DND-41 (cell line): ENCODE results near the gene HOXA2.

Experiments used
- ATAC-seq: fragments of 200-7000 bp; cut with Tn5 transposase; 3 replicates; pipeline ENCODE4 v1.9.1; 2021; ENCODE audit warnings: low read depth; ENCODE audit not compliant: insufficient read depth
- DNase-seq: peaks from one replicate; pipeline ENCODE4 v3.0.0-alpha.2; 2020
- H2AFZ ChIP-seq: 2 replicates; pipeline ENCODE4 v1.6.0; 2012; ENCODE audit warnings: low read depth, low read length
- H3K27ac ChIP-seq: 2 replicates; pipeline ENCODE4 v1.5.1; 2012; ENCODE audit warnings: low read length, inconsistent platforms
- H3K27me3 ChIP-seq: fragments of 200-600 bp; sonication (generic); 2 replicates; pipeline ENCODE4 v1.6.0; 2012; ENCODE audit warnings: low read length, mild to moderate bottlenecking, inconsistent platforms; ENCODE audit not compliant: insufficient read depth, poor library complexity
- H3K36me3 ChIP-seq: 2 replicates; pipeline ENCODE4 v1.5.1; 2012; ENCODE audit warnings: low read length, inconsistent platforms; ENCODE audit not compliant: insufficient read depth
- H3K4me1 ChIP-seq: 2 replicates; pipeline ENCODE4 v1.5.1; 2012; ENCODE audit warnings: mild to moderate bottlenecking, low read length; ENCODE audit not compliant: insufficient read depth
- H3K4me2 ChIP-seq: 2 replicates; pipeline ENCODE4 v1.6.0; 2012; ENCODE audit warnings: mild to moderate bottlenecking, moderate library complexity, low read length, inconsistent platforms; ENCODE audit not compliant: insufficient read depth
- H3K4me3 ChIP-seq, 2 experiments: fragments of 200-600 bp in 1 of 2; shearing (Covaris generic) in 1 of 2; 2 replicates each; pipeline ENCODE4 v1.5.1; 2012 to 2016; ENCODE audit warnings: inconsistent platforms in 2 of 2, low read length in 2 of 2, mild to moderate bottlenecking in 2 of 2, low read depth in 1 of 2, moderate library complexity in 1 of 2
- H3K79me2 ChIP-seq: 2 replicates; pipeline ENCODE4 v1.6.0; 2012; ENCODE audit warnings: low read length, inconsistent platforms; ENCODE audit not compliant: insufficient read depth
- H3K9ac ChIP-seq: 2 replicates; pipeline ENCODE4 v1.6.0; 2012; ENCODE audit warnings: low read depth, mild to moderate bottlenecking, inconsistent platforms, low read length, moderate library complexity
- H3K9me3 ChIP-seq: 2 replicates; pipeline ENCODE4 v1.5.1; 2012; ENCODE audit warnings: low read length, moderate library complexity, mild to moderate bottlenecking, inconsistent platforms; ENCODE audit not compliant: insufficient read depth, severe bottlenecking
- H4K20me1 ChIP-seq: 2 replicates; pipeline ENCODE4 v1.6.0; 2012; ENCODE audit warnings: low read length; ENCODE audit not compliant: insufficient read depth
- CTCF ChIP-seq: IDR thresholded peaks from 2 replicates; pipeline ENCODE4 v1.5.1; 2012; ENCODE audit warnings: borderline replicate concordance, low read length, moderate library complexity, mild to moderate bottlenecking; ENCODE audit not compliant: poor library complexity, severe bottlenecking; ENCODE audit errors: extremely low read depth
- EZH2 ChIP-seq: IDR thresholded peaks from 3 replicates; pipeline ENCODE4 v1.6.1; 2012; ENCODE audit warnings: borderline replicate concordance, low read depth, mild to moderate bottlenecking, moderate library complexity, low read length, inconsistent platforms; ENCODE audit not compliant: severe bottlenecking

Gene HOXA2

GRCh38 chr7:27138985-27139333 is 36.5 kb upstream of the HOXA2 start:
- peaks cover 3% of the 10 kb centered on the region; the same call in 1 of the 2 replicates for H3K36me3 ChIP-seq
- H2AFZ ChIP-seq, result no peak overlapping the region
- no peaks in the 10 kb centered on the region for H3K79me2 ChIP-seq
- no peaks in the 10 kb centered on the region for H3K4me1 ChIP-seq
- H3K27me3 ChIP-seq, result peaks cover 5% of the 10 kb centered on the region
- no peaks in the 10 kb centered on the region for H4K20me1 ChIP-seq
- ATAC-seq (no peak), DNase-seq (no peak)
- H3K27ac ChIP-seq, result no peak overlapping the region
- no peak for TF ChIP-seq CTCF
- TF ChIP-seq EZH2, result no peak
- no peak overlapping the region for H3K4me3 ChIP-seq
- H3K9ac ChIP-seq, result no peak overlapping the region
- H3K9me3 ChIP-seq, result no peaks in the 10 kb centered on the region
- H3K4me2 ChIP-seq, result no peak overlapping the region

GRCh38 chr7:27138472-27138871 is 36.0 kb upstream of the HOXA2 start:
- H3K36me3 ChIP-seq, result peaks cover 3% of the 10 kb centered on the region; the same call in 1 of the 2 replicates
- TF ChIP-seq CTCF, result no peak
- TF ChIP-seq EZH2, result no peak
- no peak overlapping the region for H3K4me2 ChIP-seq
- H3K4me1 ChIP-seq, result no peaks in the 10 kb centered on the region
- ATAC-seq, result no peak
- no peak overlapping the region for H3K4me3 ChIP-seq
- DNase-seq, result no peak
- peaks cover 5% of the 10 kb centered on the region for H3K27me3 ChIP-seq
- no peaks in the 10 kb centered on the region for H3K9me3 ChIP-seq
- H3K27ac ChIP-seq, result no peak overlapping the region
- no peaks in the 10 kb centered on the region for H4K20me1 ChIP-seq
- H3K79me2 ChIP-seq, result no peaks in the 10 kb centered on the region
- H3K9ac ChIP-seq, result no peak overlapping the region
- H2AFZ ChIP-seq, result no peak overlapping the region

GRCh38 chr7:27137640-27138315 is 35.3 kb upstream of the HOXA2 start:
- Histone ChIP-seq H3K9ac (no peak overlapping the region), H3K79me2 (no peaks in the 10 kb centered on the region), H4K20me1 (no peaks in the 10 kb centered on the region), H3K4me3 (no peak overlapping the region), H3K4me1 (no peaks in the 10 kb centered on the region), H3K27ac (no peak overlapping the region), H3K4me2 (no peak overlapping the region), H3K36me3 (peaks cover 1% of the 10 kb centered on the region; the same call in 1 of the 2 replicates), H3K9me3 (no peaks in the 10 kb centered on the region), H3K27me3 (peaks cover 5% of the 10 kb centered on the region), H2AFZ (no peak overlapping the region)
- no peak for DNase-seq
- no peak for ATAC-seq
- no peak for TF ChIP-seq CTCF
- no peak for TF ChIP-seq EZH2
